Measurements from ENCODE around the gene FAM9B. TPM values are rescaled to one million over a fixed set of nuclear protein-coding genes. Genes with fewer than 3 reads are reported as not detected.

FAM9B gene
- total and polyA plus RNA-seq, 2 donors (not counting 1 experiment from before 2014, with no cell fraction given), result not detected

GRCh38 chrX:9003041-9003440, 30.9 kb downstream of the FAM9B start:
- Histone ChIP-seq H3K4me1 (ENCODE audit: control insufficient read depth, extremely low read depth, insufficient read depth, low read length) (no peaks in the 10 kb centered on the region), H3K4me2 (ENCODE audit: extremely low read depth, insufficient read depth, low read length) (no peak overlapping the region), H3K79me2 (ENCODE audit: control insufficient read depth, insufficient read depth, low read length) (no peaks in the 10 kb centered on the region), H3K9me3 (ENCODE audit: control insufficient read depth, insufficient read depth, low read depth, low read length) (no peaks in the 10 kb centered on the region), H3K27me3 (ENCODE audit: control insufficient read depth, insufficient read depth, low read length) (no peaks in the 10 kb centered on the region), H3K27ac (ENCODE audit: insufficient read depth, low read length) (no peak overlapping the region), H2AFZ (ENCODE audit: low read length) (no peak overlapping the region), H4K20me1 (ENCODE audit: control insufficient read depth, extremely low read depth, insufficient read depth, low read length) (no peaks in the 10 kb centered on the region), H3K4me3 (replicated peaks in 1 of 4; ENCODE audit: control extremely low read depth in 1 of 4, insufficient read depth in 1 of 4, low read depth in 3 of 4, low read length in 4 of 4) (no peak overlapping the region), H3K9ac (ENCODE audit: insufficient read depth, low read length) (no peak overlapping the region), H3K36me3 (ENCODE audit: control insufficient read depth, insufficient read depth, low read length) (no peaks in the 10 kb centered on the region)
- no peak for DNase-seq (ENCODE audit: low read depth in 2 of 2)
- TF ChIP-seq CTCF (conservative IDR thresholded peaks at IDR 0.05 in 1 of 2, IDR thresholded peaks at IDR 0.05 in 1 of 2; ENCODE audit: low read depth in 1 of 2, low read length in 2 of 2) (no peak), EZH2 (IDR thresholded peaks at IDR 0.05; ENCODE audit: low read length, missing control alignments) (no peak)

GRCh38 chrX:8988446-8988845, 45.5 kb downstream of the FAM9B start:
- no peaks in the 10 kb centered on the region for H4K20me1 ChIP-seq (ENCODE audit: control insufficient read depth, extremely low read depth, insufficient read depth, low read length)
- no peak overlapping the region for H3K4me2 ChIP-seq (ENCODE audit: extremely low read depth, insufficient read depth, low read length)
- no peaks in the 10 kb centered on the region for H3K79me2 ChIP-seq (ENCODE audit: control insufficient read depth, insufficient read depth, low read length)
- peak; percentile 45 to 74 for DNase-seq (ENCODE audit: low read depth in 2 of 2)
- no peaks in the 10 kb centered on the region for H3K36me3 ChIP-seq (ENCODE audit: control insufficient read depth, insufficient read depth, low read length)
- peak overlapping the region; percentile 66 for H2AFZ ChIP-seq (ENCODE audit: low read length)
- H3K4me3 ChIP-seq (replicated peaks in 1 of 4; ENCODE audit: control extremely low read depth in 1 of 4, insufficient read depth in 1 of 4, low read depth in 3 of 4, low read length in 4 of 4), result no peak overlapping the region
- no peak overlapping the region for H3K27ac ChIP-seq (ENCODE audit: insufficient read depth, low read length)
- H3K4me1 ChIP-seq (ENCODE audit: control insufficient read depth, extremely low read depth, insufficient read depth, low read length), result no peaks in the 10 kb centered on the region
- H3K27me3 ChIP-seq (ENCODE audit: control insufficient read depth, insufficient read depth, low read length), result no peaks in the 10 kb centered on the region
- H3K9me3 ChIP-seq (ENCODE audit: control insufficient read depth, insufficient read depth, low read depth, low read length), result no peaks in the 10 kb centered on the region
- no peak for TF ChIP-seq CTCF (conservative IDR thresholded peaks at IDR 0.05 in 1 of 2, IDR thresholded peaks at IDR 0.05 in 1 of 2; ENCODE audit: low read depth in 1 of 2, low read length in 2 of 2)
- TF ChIP-seq EZH2 (IDR thresholded peaks at IDR 0.05; ENCODE audit: low read length, missing control alignments), result no peak
- no peak overlapping the region for H3K9ac ChIP-seq (ENCODE audit: insufficient read depth, low read length)

GRCh38 chrX:8987672-8988250, 46.2 kb downstream of the FAM9B start:
- no peak for TF ChIP-seq EZH2 (IDR thresholded peaks at IDR 0.05; ENCODE audit: low read length, missing control alignments)
- no peaks in the 10 kb centered on the region for H3K9me3 ChIP-seq (ENCODE audit: control insufficient read depth, insufficient read depth, low read depth, low read length)
- no peak overlapping the region for H3K4me3 ChIP-seq (replicated peaks in 1 of 4; ENCODE audit: control extremely low read depth in 1 of 4, insufficient read depth in 1 of 4, low read depth in 3 of 4, low read length in 4 of 4)
- H3K36me3 ChIP-seq (ENCODE audit: control insufficient read depth, insufficient read depth, low read length), result no peaks in the 10 kb centered on the region
- H2AFZ ChIP-seq (ENCODE audit: low read length), result no peak overlapping the region
- H3K4me2 ChIP-seq (ENCODE audit: extremely low read depth, insufficient read depth, low read length), result no peak overlapping the region
- no peaks in the 10 kb centered on the region for H3K4me1 ChIP-seq (ENCODE audit: control insufficient read depth, extremely low read depth, insufficient read depth, low read length)
- DNase-seq (ENCODE audit: low read depth in 2 of 2), result no peak
- no peaks in the 10 kb centered on the region for H3K79me2 ChIP-seq (ENCODE audit: control insufficient read depth, insufficient read depth, low read length)
- no peak overlapping the region for H3K9ac ChIP-seq (ENCODE audit: insufficient read depth, low read length)
- no peaks in the 10 kb centered on the region for H4K20me1 ChIP-seq (ENCODE audit: control insufficient read depth, extremely low read depth, insufficient read depth, low read length)
- no peaks in the 10 kb centered on the region for H3K27me3 ChIP-seq (ENCODE audit: control insufficient read depth, insufficient read depth, low read length)
- H3K27ac ChIP-seq (ENCODE audit: insufficient read depth, low read length), result no peak overlapping the region

Measured in fibroblast of lung (primary cell).